C4-2B (cell line): ENCODE data around the gene TMPRSS2.

ENCODE experiments used
- ZFX ChIP-seq: fragments of 450-650 bp; IDR thresholded peaks from 2 replicates; pipeline ENCODE4 v1.6.1; 2017
- TF ChIP-seq, protein P1 (sequence below): fragments of 450-650 bp; conservative IDR thresholded peaks from 2 replicates; pipeline ENCODE4 v1.5.1; 2017; ENCODE audit warnings: mild to moderate bottlenecking

DNA sequence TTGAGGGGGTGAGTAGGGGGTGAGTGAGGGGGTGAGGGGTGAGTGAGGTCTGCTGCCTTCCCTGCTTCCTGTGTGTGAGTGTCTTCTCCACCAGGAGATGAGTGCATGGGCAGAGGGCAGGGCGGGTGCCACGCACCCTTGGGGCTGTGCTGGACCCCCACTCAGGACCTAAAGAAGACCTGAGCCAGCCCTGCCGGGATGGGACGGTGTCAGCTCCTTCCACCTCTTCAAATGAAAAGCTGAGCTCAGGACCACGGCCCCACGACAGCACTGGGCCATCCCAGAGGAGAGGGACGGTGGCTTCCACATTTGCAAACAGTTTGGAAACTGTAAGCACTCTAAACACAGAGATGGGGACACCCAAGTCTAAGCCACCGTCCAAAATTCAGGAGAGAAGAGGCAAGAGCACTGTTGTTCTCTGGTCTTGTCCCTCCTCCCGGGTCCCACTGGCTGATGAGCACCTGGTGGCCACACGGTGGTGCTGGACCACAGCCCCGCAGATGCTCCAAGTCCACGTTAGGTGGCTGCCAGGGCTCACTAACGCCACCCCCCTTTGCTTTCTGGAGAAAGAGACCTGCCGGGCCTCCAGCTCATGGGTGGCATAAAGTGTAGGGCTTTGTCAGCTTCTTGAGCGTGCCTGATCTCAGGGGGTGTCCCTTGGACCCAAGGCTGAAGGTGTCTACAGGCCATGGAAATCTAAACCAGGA is 32.1 kb downstream of the TMPRSS2 start:
- TF ChIP-seq, protein P1, sequence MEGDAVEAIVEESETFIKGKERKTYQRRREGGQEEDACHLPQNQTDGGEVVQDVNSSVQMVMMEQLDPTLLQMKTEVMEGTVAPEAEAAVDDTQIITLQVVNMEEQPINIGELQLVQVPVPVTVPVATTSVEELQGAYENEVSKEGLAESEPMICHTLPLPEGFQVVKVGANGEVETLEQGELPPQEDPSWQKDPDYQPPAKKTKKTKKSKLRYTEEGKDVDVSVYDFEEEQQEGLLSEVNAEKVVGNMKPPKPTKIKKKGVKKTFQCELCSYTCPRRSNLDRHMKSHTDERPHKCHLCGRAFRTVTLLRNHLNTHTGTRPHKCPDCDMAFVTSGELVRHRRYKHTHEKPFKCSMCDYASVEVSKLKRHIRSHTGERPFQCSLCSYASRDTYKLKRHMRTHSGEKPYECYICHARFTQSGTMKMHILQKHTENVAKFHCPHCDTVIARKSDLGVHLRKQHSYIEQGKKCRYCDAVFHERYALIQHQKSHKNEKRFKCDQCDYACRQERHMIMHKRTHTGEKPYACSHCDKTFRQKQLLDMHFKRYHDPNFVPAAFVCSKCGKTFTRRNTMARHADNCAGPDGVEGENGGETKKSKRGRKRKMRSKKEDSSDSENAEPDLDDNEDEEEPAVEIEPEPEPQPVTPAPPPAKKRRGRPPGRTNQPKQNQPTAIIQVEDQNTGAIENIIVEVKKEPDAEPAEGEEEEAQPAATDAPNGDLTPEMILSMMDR: no peak
- no peak for TF ChIP-seq ZFX
